ENCODE measurements around the gene EXOG. TPM values are rescaled to one million over a fixed set of nuclear protein-coding genes. Genes with fewer than 3 reads are reported as not detected.

EXOG gene
- total and polyA plus RNA-seq, 2 donors from 2014 or later, result 5.5 to 16.4 TPM

DNA sequence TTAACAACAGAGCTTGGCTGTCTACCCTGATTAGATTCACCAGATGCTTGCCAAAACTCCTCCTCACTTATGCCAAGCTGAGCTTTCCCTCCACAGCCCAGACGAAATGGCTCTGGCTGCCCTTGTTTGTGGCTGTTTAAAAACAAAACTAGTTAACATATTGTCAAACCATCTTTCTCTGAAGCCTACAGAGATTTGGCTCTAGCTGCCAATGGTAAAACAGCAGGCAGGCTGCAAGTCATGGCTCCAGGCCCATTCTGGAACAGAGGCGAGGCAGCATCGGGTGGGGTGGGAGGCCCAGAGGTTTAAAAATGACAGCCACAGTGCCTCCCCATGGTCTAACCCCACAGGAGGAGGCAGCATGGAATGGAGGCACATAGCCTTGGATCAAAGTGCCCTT is 77.4 kb downstream of the EXOG start:
- no peak for FAIRE-seq
- intact Hi-C loops (cut with DNase I), result no loop called here
- Histone ChIP-seq H3K4me3 (ENCODE audit: low read length in 3 of 3) (no peak overlapping the region), H3K27ac (ENCODE audit: low read depth in 2 of 2, low read length in 2 of 2) (no peak overlapping the region), H3K9me3 (ENCODE audit: control insufficient read depth in 2 of 3, insufficient read depth in 1 of 3, low read length in 3 of 3) (no peaks in the 10 kb centered on the region), H3K27me3 (ENCODE audit: control insufficient read depth, insufficient read depth, low read length) (no peaks in the 10 kb centered on the region), H3K36me3 (ENCODE audit: control insufficient read depth in 2 of 3, insufficient read depth in 3 of 3, low read length in 3 of 3) (no peaks in the 10 kb centered on the region), H3K4me1 (ENCODE audit: control insufficient read depth in 2 of 3, insufficient read depth in 2 of 3, low read depth in 1 of 3, low read length in 3 of 3) (no peaks in the 10 kb centered on the region), H3K9ac (ENCODE audit: low read length in 3 of 3) (no peak overlapping the region)
- peak in 1 of 5 donors; percentile 1 for DNase-seq
- no peak for TF ChIP-seq CTCF (IDR thresholded peaks at IDR 0.05; ENCODE audit: borderline replicate concordance, extremely low read depth, insufficient read depth)

DNA sequence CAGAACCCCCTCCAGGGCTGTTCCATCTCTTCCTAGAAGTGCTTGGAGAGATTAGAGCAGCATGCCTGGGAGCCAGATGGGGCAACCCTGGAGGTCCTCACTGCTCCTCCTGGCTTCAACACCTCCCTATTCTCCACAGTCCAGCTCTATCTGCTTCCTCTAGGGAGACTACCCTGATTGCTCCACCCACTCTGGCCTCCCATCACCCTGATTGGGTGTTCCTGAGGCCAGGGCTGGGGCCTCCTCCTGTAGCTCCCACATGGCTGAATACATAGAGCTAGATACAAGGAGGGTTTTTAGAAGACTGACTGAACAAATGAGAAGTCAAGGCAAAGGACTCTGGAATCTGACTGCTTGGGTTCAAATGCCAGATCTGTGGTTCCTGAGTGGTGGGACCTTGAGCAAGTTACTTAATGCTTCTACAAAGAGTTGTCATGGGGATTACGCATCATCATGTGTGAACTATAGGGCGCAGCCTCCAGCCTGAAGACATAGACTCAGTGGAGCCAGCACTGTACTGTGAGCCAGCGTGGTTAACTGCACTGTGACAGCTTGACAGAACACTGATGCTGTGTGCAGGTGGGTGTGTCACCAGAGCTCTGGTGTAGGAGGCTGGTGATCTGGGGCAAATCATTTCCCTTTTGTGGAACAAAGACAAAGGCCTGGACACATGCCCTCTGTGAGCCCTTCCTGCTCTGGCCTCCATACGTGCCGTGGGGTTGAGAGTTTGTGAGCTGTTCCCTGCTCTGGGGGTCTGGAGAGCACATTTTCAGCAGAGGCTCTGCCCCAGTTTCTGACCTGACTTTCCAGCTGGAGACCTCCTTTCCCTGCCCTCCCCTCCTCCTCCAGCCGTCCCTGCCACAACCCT is 78.5 kb downstream of the EXOG start:
- H3K27ac ChIP-seq (ENCODE audit: low read depth in 2 of 2, low read length in 2 of 2), result no peak overlapping the region
- no peaks in the 10 kb centered on the region for H3K36me3 ChIP-seq (ENCODE audit: control insufficient read depth in 2 of 3, insufficient read depth in 3 of 3, low read length in 3 of 3)
- no peaks in the 10 kb centered on the region for H3K27me3 ChIP-seq (ENCODE audit: control insufficient read depth, insufficient read depth, low read length)
- FAIRE-seq (no peak), DNase-seq (peak in 4 of 5 donors; percentile 6 to 28 (median 13))
- H3K4me3 ChIP-seq (ENCODE audit: low read length in 3 of 3), result no peak overlapping the region
- no peak for TF ChIP-seq CTCF (IDR thresholded peaks at IDR 0.05; ENCODE audit: borderline replicate concordance, extremely low read depth, insufficient read depth)
- H3K9ac ChIP-seq (ENCODE audit: low read length in 3 of 3), result no peak overlapping the region
- intact Hi-C loops (cut with DNase I), result no loop called here
- no peaks in the 10 kb centered on the region for H3K9me3 ChIP-seq (ENCODE audit: control insufficient read depth in 2 of 3, insufficient read depth in 1 of 3, low read length in 3 of 3)
- H3K4me1 ChIP-seq (ENCODE audit: control insufficient read depth in 2 of 3, insufficient read depth in 2 of 3, low read depth in 1 of 3, low read length in 3 of 3), result no peaks in the 10 kb centered on the region

GRCh38 chr3:38575279-38575843 is 79.2 kb downstream of the EXOG start:
- FAIRE-seq (no peak), DNase-seq (peak in 1 of 5 donors; percentile 53)
- Histone ChIP-seq H3K4me3 (ENCODE audit: low read length in 3 of 3) (no peak overlapping the region), H3K4me1 (ENCODE audit: control insufficient read depth in 2 of 3, insufficient read depth in 2 of 3, low read depth in 1 of 3, low read length in 3 of 3) (no peaks in the 10 kb centered on the region), H3K27me3 (ENCODE audit: control insufficient read depth, insufficient read depth, low read length) (no peaks in the 10 kb centered on the region), H3K9ac (ENCODE audit: low read length in 3 of 3) (no peak overlapping the region), H3K36me3 (ENCODE audit: control insufficient read depth in 2 of 3, insufficient read depth in 3 of 3, low read length in 3 of 3) (no peaks in the 10 kb centered on the region), H3K27ac (ENCODE audit: low read depth in 2 of 2, low read length in 2 of 2) (no peak overlapping the region), H3K9me3 (ENCODE audit: control insufficient read depth in 2 of 3, insufficient read depth in 1 of 3, low read length in 3 of 3) (no peaks in the 10 kb centered on the region)
- intact Hi-C loops (cut with DNase I), result no loop called here
- TF ChIP-seq CTCF (IDR thresholded peaks at IDR 0.05; ENCODE audit: borderline replicate concordance, extremely low read depth, insufficient read depth), result no peak

Other genes with a start within 250 kb of the EXOG start
- 0.16 TPM for gene SLC22A13, start 230.5 kb upstream of the EXOG start, total RNA-seq
- 9.9 TPM for gene SLC22A13, start 230.5 kb upstream of the EXOG start, polyA plus RNA-seq (ENCODE audit: insufficient read depth, low read depth, low replicate concordance)
- gene SLC22A14, start 214.0 kb upstream of the EXOG start, total RNA-seq, result 0.19 TPM
- gene SLC22A14, start 214.0 kb upstream of the EXOG start, polyA plus RNA-seq (ENCODE audit: insufficient read depth, low read depth, low replicate concordance), result 0.75 TPM
- 6.0 TPM for gene XYLB, start 149.6 kb upstream of the EXOG start, total RNA-seq
- gene XYLB, start 149.6 kb upstream of the EXOG start, polyA plus RNA-seq (ENCODE audit: insufficient read depth, low read depth, low replicate concordance), result 7.9 TPM
- 11.2 TPM for gene ACVR2B, start 42.5 kb upstream of the EXOG start, total RNA-seq
- 1.2 TPM for gene ACVR2B, start 42.5 kb upstream of the EXOG start, polyA plus RNA-seq (ENCODE audit: insufficient read depth, low read depth, low replicate concordance)
- gene SCN5A, start 153.3 kb downstream of the EXOG start, total RNA-seq, result 0.72 TPM
- 0.06 TPM for gene SCN5A, start 153.3 kb downstream of the EXOG start, polyA plus RNA-seq (ENCODE audit: insufficient read depth, low read depth, low replicate concordance)

Measured in kidney (tissue), 14 donors.